ENCODE measurements around the gene KDF1. TPM values are rescaled to one million over a fixed set of nuclear protein-coding genes. Genes with fewer than 3 reads are reported as not detected.

The KDF1 gene
- total and polyA plus RNA-seq, 2 donors (not counting 1 experiment from before 2014, with no cell fraction given): not detected

- Histone ChIP-seq H3K79me2 (ENCODE audit: control insufficient read depth, insufficient read depth, low read length) (peaks cover 13% of the 10 kb centered on the region), H3K27ac (ENCODE audit: insufficient read depth, low read length) (no peak overlapping the region), H4K20me1 (ENCODE audit: control insufficient read depth, extremely low read depth, insufficient read depth, low read length) (no peaks in the 10 kb centered on the region), H3K4me1 (ENCODE audit: control insufficient read depth, extremely low read depth, insufficient read depth, low read length) (no peaks in the 10 kb centered on the region), H2AFZ (ENCODE audit: low read length) (no peak overlapping the region), H3K4me3 (replicated peaks in 1 of 4; ENCODE audit: control extremely low read depth in 1 of 4, insufficient read depth in 1 of 4, low read depth in 3 of 4, low read length in 4 of 4) (no peak overlapping the region), H3K36me3 (ENCODE audit: control insufficient read depth, insufficient read depth, low read length) (peaks cover 20% of the 10 kb centered on the region), H3K9me3 (ENCODE audit: control insufficient read depth, insufficient read depth, low read depth, low read length) (no peaks in the 10 kb centered on the region), H3K9ac (ENCODE audit: insufficient read depth, low read length) (no peak overlapping the region), H3K27me3 (ENCODE audit: control insufficient read depth, insufficient read depth, low read length) (no peaks in the 10 kb centered on the region), H3K4me2 (ENCODE audit: extremely low read depth, insufficient read depth, low read length) (no peak overlapping the region)
- TF ChIP-seq EZH2 (IDR thresholded peaks at IDR 0.05; ENCODE audit: low read length, missing control alignments) (no peak), CTCF (conservative IDR thresholded peaks at IDR 0.05 in 1 of 2, IDR thresholded peaks at IDR 0.05 in 1 of 2; ENCODE audit: low read depth in 1 of 2, low read length in 2 of 2) (no peak)
- no peak for DNase-seq (ENCODE audit: low read depth in 2 of 2)
These were observed 19.0 kb downstream of the KDF1 start for GRCh38 chr1:26941311-26941710.

GRCh38 chr1:26938659-26939025 lies 21.6 kb downstream of the KDF1 start:
- no peak overlapping the region for H3K4me2 ChIP-seq (ENCODE audit: extremely low read depth, insufficient read depth, low read length)
- H3K9me3 ChIP-seq (ENCODE audit: control insufficient read depth, insufficient read depth, low read depth, low read length): no peaks in the 10 kb centered on the region
- H3K4me1 ChIP-seq (ENCODE audit: control insufficient read depth, extremely low read depth, insufficient read depth, low read length): no peaks in the 10 kb centered on the region
- TF ChIP-seq CTCF (conservative IDR thresholded peaks at IDR 0.05 in 1 of 2, IDR thresholded peaks at IDR 0.05 in 1 of 2; ENCODE audit: low read depth in 1 of 2, low read length in 2 of 2) (no peak), EZH2 (IDR thresholded peaks at IDR 0.05; ENCODE audit: low read length, missing control alignments) (no peak)
- peaks cover 13% of the 10 kb centered on the region for H3K79me2 ChIP-seq (ENCODE audit: control insufficient read depth, insufficient read depth, low read length)
- H3K36me3 ChIP-seq (ENCODE audit: control insufficient read depth, insufficient read depth, low read length): peaks cover 18% of the 10 kb centered on the region
- DNase-seq (ENCODE audit: low read depth in 2 of 2): no peak
- no peak overlapping the region for H3K4me3 ChIP-seq (replicated peaks in 1 of 4; ENCODE audit: control extremely low read depth in 1 of 4, insufficient read depth in 1 of 4, low read depth in 3 of 4, low read length in 4 of 4)
- H4K20me1 ChIP-seq (ENCODE audit: control insufficient read depth, extremely low read depth, insufficient read depth, low read length): no peaks in the 10 kb centered on the region
- no peak overlapping the region for H2AFZ ChIP-seq (ENCODE audit: low read length)
- no peak overlapping the region for H3K27ac ChIP-seq (ENCODE audit: insufficient read depth, low read length)
- H3K9ac ChIP-seq (ENCODE audit: insufficient read depth, low read length): no peak overlapping the region
- H3K27me3 ChIP-seq (ENCODE audit: control insufficient read depth, insufficient read depth, low read length): no peaks in the 10 kb centered on the region

- no peaks in the 10 kb centered on the region for H3K4me1 ChIP-seq (ENCODE audit: control insufficient read depth, extremely low read depth, insufficient read depth, low read length)
- DNase-seq (ENCODE audit: low read depth in 2 of 2): no peak
- H3K27me3 ChIP-seq (ENCODE audit: control insufficient read depth, insufficient read depth, low read length): no peaks in the 10 kb centered on the region
- no peaks in the 10 kb centered on the region for H3K9me3 ChIP-seq (ENCODE audit: control insufficient read depth, insufficient read depth, low read depth, low read length)
- H3K4me3 ChIP-seq (replicated peaks in 1 of 4; ENCODE audit: control extremely low read depth in 1 of 4, insufficient read depth in 1 of 4, low read depth in 3 of 4, low read length in 4 of 4): no peak overlapping the region
- H3K4me2 ChIP-seq (ENCODE audit: extremely low read depth, insufficient read depth, low read length): no peak overlapping the region
- H3K27ac ChIP-seq (ENCODE audit: insufficient read depth, low read length): no peak overlapping the region
- H3K79me2 ChIP-seq (ENCODE audit: control insufficient read depth, insufficient read depth, low read length): peaks cover 13% of the 10 kb centered on the region
- TF ChIP-seq CTCF (conservative IDR thresholded peaks at IDR 0.05 in 1 of 2, IDR thresholded peaks at IDR 0.05 in 1 of 2; ENCODE audit: low read depth in 1 of 2, low read length in 2 of 2): no peak
- TF ChIP-seq EZH2 (IDR thresholded peaks at IDR 0.05; ENCODE audit: low read length, missing control alignments): no peak
- H2AFZ ChIP-seq (ENCODE audit: low read length): no peak overlapping the region
- H3K9ac ChIP-seq (ENCODE audit: insufficient read depth, low read length): no peak overlapping the region
- peaks cover 19% of the 10 kb centered on the region for H3K36me3 ChIP-seq (ENCODE audit: control insufficient read depth, insufficient read depth, low read length)
- no peaks in the 10 kb centered on the region for H4K20me1 ChIP-seq (ENCODE audit: control insufficient read depth, extremely low read depth, insufficient read depth, low read length)
These were observed 22.1 kb downstream of the KDF1 start for GRCh38 chr1:26938004-26938658.

Measured in fibroblast of lung (primary cell).